Neural progenitor cell (in vitro differentiated cells): ENCODE data around the gene ATXN3.

ENCODE experiments used
- CTCF ChIP-seq: fragments of 200-600 bp; sonication (generic); IDR thresholded peaks from 2 replicates; pipeline ENCODE4 v1.5.1; 2017; ENCODE audit warnings: antibody characterized with exemption, mild to moderate bottlenecking
- EZH2phosphoT487 ChIP-seq: fragments of 200-600 bp; sonication (generic); IDR thresholded peaks from 2 replicates; pipeline ENCODE4 v1.6.1; 2017; ENCODE audit warnings: antibody characterized with exemption

- TF ChIP-seq CTCF (peak; percentile 53), EZH2phosphoT487 (no peak)
Measured at GRCh38 chr14:92135269-92135668, 28.9 kb upstream of the ATXN3 start.
